Sigmoid colon (tissue), 3 donors: Measurements from ENCODE around the gene WASF3.

ENCODE experiments used
- CTCF ChIP-seq, 4 experiments: fragments of 450-650 bp in 3 of 4; fragments of 200-600 bp in 1 of 4; IDR thresholded peaks; one replicate each; pipeline ENCODE4 v1.5.1; 2016 to 2019; ENCODE audit warnings: antibody characterized with exemption in 4 of 4, mild to moderate bottlenecking in 3 of 4, moderate library complexity in 2 of 4
- POLR2A ChIP-seq, 2 donors: fragments of 450-650 bp; IDR thresholded peaks; one replicate each; pipeline ENCODE4 v1.6.1; 2016; ENCODE audit warnings: antibody characterized with exemption in 2 of 2, mild to moderate bottlenecking in 2 of 2, moderate library complexity in 2 of 2

GRCh38 chr13:26695891-26696311, 138.4 kb downstream of the WASF3 start:
- TF ChIP-seq CTCF (IDR thresholded peaks at IDR 0.05) (no peak), POLR2A (IDR thresholded peaks at IDR 0.05) (no peak)
